Gastroesophageal sphincter (tissue), 4 donors: ENCODE measurements around the gene CDKN2B. TPM values are rescaled to one million over a fixed set of nuclear protein-coding genes. Genes with fewer than 3 reads are reported as not detected.

Source experiments
- ATAC-seq: fragments of 150-250 bp; one replicate; pipeline ENCODE4 v1.9.1; 2016; ENCODE audit warnings: mild to moderate bottlenecking, moderate library complexity
- H3K27ac ChIP-seq, 4 donors: fragments of 200-600 bp; sonication (generic) in 3 of 4; 1 replicate in 3 of 4; 2 replicates in 1 of 4; pipeline ENCODE4 v1.5.1; 2016 to 2019
- H3K27me3 ChIP-seq: fragments of 200-600 bp; sonication (generic); one replicate; pipeline ENCODE4 v1.5.1; 2019
- H3K36me3 ChIP-seq, 2 donors: fragments of 200-600 bp; sonication (generic); one replicate each; pipeline ENCODE4 v1.5.1; 2019; ENCODE audit warnings: control low read depth in 1 of 2
- H3K4me1 ChIP-seq, 3 donors: fragments of 200-600 bp; sonication (generic); 1 replicate in 2 of 3; 2 replicates in 1 of 3; pipeline ENCODE4 v1.5.1; 2016 to 2019; ENCODE audit warnings: control low read depth in 2 of 3
- H3K4me3 ChIP-seq, 2 donors: fragments of 200-600 bp; sonication (generic); one replicate each; pipeline ENCODE4 v1.5.1; 2019; ENCODE audit warnings: mild to moderate bottlenecking in 1 of 2, moderate library complexity in 1 of 2
- H3K9me3 ChIP-seq, 3 donors: fragments of 200-600 bp; sonication (generic); one replicate each; pipeline ENCODE4 v1.5.1; 2017 to 2019; ENCODE audit warnings: control low read depth in 2 of 3
- CTCF ChIP-seq, 4 experiments: fragments of 200-600 bp in 2 of 4; fragments of 450-650 bp in 2 of 4; sonication (generic) in 1 of 4; IDR thresholded peaks; one replicate each; pipeline ENCODE4 v1.5.1; 2017 to 2019; ENCODE audit warnings: antibody characterized with exemption in 4 of 4, mild to moderate bottlenecking in 2 of 4, moderate library complexity in 2 of 4
- EP300 ChIP-seq: sonication (generic); formaldehyde crosslinking; IDR thresholded peaks from one replicate; pipeline ENCODE4 v1.6.1; 2017; ENCODE audit warnings: antibody characterized with exemption, mild to moderate bottlenecking
- POLR2A ChIP-seq, 2 donors: fragments of 450-650 bp; IDR thresholded peaks; one replicate each; pipeline ENCODE4 v1.6.1; 2017; ENCODE audit warnings: antibody characterized with exemption in 2 of 2, mild to moderate bottlenecking in 2 of 2, moderate library complexity in 1 of 2
- POLR2AphosphoS5 ChIP-seq: sonication (generic); formaldehyde crosslinking; IDR thresholded peaks from one replicate; pipeline ENCODE4 v1.6.1; 2017; ENCODE audit warnings: antibody characterized with exemption
- WGBS, 2 donors: methylation state at CpG; one replicate each; pipeline ENCODE4 v1.1.5; 2018; ENCODE audit warnings: low coverage in 1 of 2; 5-methylcytosine and 5-hydroxymethylcytosine counted together
- total RNA-seq, 4 donors: library from RNA; depleted of rRNA; stranded (reverse); fragments of >200 nt; gene quantifications; one replicate each; pipeline ENCODE4 v1.1.0, GENCODE V29; 2016

Gene CDKN2B
- total RNA-seq, 4 donors from 2014 or later: 6.2 to 21.6 (median 9.3) TPM

- TF ChIP-seq POLR2AphosphoS5 (no peak), CTCF (IDR thresholded peaks at IDR 0.05) (no peak), POLR2A (IDR thresholded peaks at IDR 0.05) (no peak), EP300 (no peak)
- Histone ChIP-seq H3K4me1 (no peaks in the 10 kb centered on the region), H3K4me3 (no peak overlapping the region)
These were observed 45.0 kb upstream of the CDKN2B start for GRCh38 chr9:22054076-22054475.

GRCh38 chr9:22053178-22053577, 44.1 kb upstream of the CDKN2B start:
- no peaks in the 10 kb centered on the region for H3K4me1 ChIP-seq
- ATAC-seq: no peak
- H3K27me3 ChIP-seq: no peaks in the 10 kb centered on the region
- no peak overlapping the region for H3K4me3 ChIP-seq
- WGBS, 2 donors: 67 to 71% methylated on average over 2 of the region's 2 CpGs
- H3K36me3 ChIP-seq: no peaks in the 10 kb centered on the region
- no peak for TF ChIP-seq POLR2AphosphoS5
- no peak for TF ChIP-seq CTCF (IDR thresholded peaks at IDR 0.05)
- no peak for TF ChIP-seq EP300
- H3K9me3 ChIP-seq: no peaks in the 10 kb centered on the region
- no peak overlapping the region for H3K27ac ChIP-seq

More at GRCh38 chr9:22054076-22054475, 45.0 kb upstream of the CDKN2B start:
- H3K36me3 ChIP-seq: no peaks in the 10 kb centered on the region
- 83 to 94% methylated on average over 2 to 3 of the region's 3 CpGs for WGBS, 2 donors
- no peaks in the 10 kb centered on the region for H3K9me3 ChIP-seq
- no peaks in the 10 kb centered on the region for H3K27me3 ChIP-seq
- ATAC-seq: no peak
- H3K27ac ChIP-seq: no peak overlapping the region

GRCh38 chr9:22052376-22052945, 43.4 kb upstream of the CDKN2B start:
- ATAC-seq: no peak
- Histone ChIP-seq H3K4me1 (no peaks in the 10 kb centered on the region), H3K9me3 (no peaks in the 10 kb centered on the region), H3K36me3 (no peaks in the 10 kb centered on the region), H3K27me3 (no peaks in the 10 kb centered on the region), H3K27ac (no peak overlapping the region), H3K4me3 (no peak overlapping the region)
- WGBS, 2 donors: 17 to 22% methylated on average over 4 of the region's 4 CpGs
- no peak for TF ChIP-seq POLR2A (IDR thresholded peaks at IDR 0.05)
- TF ChIP-seq EP300: no peak
- no peak for TF ChIP-seq POLR2AphosphoS5
- TF ChIP-seq CTCF (IDR thresholded peaks at IDR 0.05): no peak

- no peaks in the 10 kb centered on the region for H3K4me1 ChIP-seq
- no peak overlapping the region for H3K4me3 ChIP-seq
- H3K27me3 ChIP-seq: no peaks in the 10 kb centered on the region
- TF ChIP-seq CTCF (IDR thresholded peaks at IDR 0.05): no peak
- no peak for TF ChIP-seq EP300
- no peak for TF ChIP-seq POLR2A (IDR thresholded peaks at IDR 0.05)
- TF ChIP-seq POLR2AphosphoS5: no peak
- no peaks in the 10 kb centered on the region for H3K9me3 ChIP-seq
- H3K27ac ChIP-seq: no peak overlapping the region
- 39 to 55% methylated on average over 4 of the region's 4 CpGs for WGBS, 2 donors
- H3K36me3 ChIP-seq: no peaks in the 10 kb centered on the region
- no peak for ATAC-seq
These were observed 41.8 kb upstream of the CDKN2B start for GRCh38 chr9:22050924-22051323.

- no peaks in the 10 kb centered on the region for H3K36me3 ChIP-seq
- H3K4me1 ChIP-seq: no peaks in the 10 kb centered on the region
- WGBS, 2 donors: 90 to 100% methylated on average over 1 of the region's 1 CpG
- no peak for ATAC-seq
- no peak overlapping the region for H3K4me3 ChIP-seq
- TF ChIP-seq POLR2A (IDR thresholded peaks at IDR 0.05) (no peak), EP300 (no peak), POLR2AphosphoS5 (no peak), CTCF (IDR thresholded peaks at IDR 0.05) (no peak)
- H3K27me3 ChIP-seq: no peaks in the 10 kb centered on the region
- no peaks in the 10 kb centered on the region for H3K9me3 ChIP-seq
- no peak overlapping the region for H3K27ac ChIP-seq
These were observed 40.3 kb upstream of the CDKN2B start for GRCh38 chr9:22049411-22049810.
